HG03060 (cell line): ENCODE results near the gene XPO4.

ENCODE experiments used
- ATAC-seq: cut with Tn5 transposase; IDR thresholded peaks from one replicate; pipeline ENCODE4 v1.9.1; 2021; ENCODE audit warnings: low read depth, moderate number of reproducible peaks; ENCODE audit not compliant: unreplicated experiment

Gene XPO4

DNA sequence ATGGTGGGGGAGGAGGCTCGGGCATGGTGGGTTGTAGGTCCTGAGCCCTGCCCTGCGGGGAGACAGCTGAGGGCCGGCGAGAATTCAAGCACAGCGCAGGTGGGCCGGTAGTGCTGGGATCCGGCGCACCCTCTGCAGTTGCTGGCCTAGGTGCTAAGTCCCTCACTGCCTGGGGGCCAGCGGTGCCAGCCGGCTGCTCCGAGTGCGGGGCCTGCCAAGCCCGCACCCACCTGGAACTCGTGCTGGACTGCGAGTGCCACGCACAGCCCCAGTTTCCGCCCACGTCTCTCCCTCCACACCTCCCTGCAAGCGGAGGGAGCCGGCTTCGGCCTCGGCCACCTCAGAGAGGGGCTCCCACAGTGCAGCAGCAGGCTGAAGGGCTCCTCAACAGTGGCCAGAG is 162.5 kb downstream of the XPO4 start:
- no peak for ATAC-seq

DNA sequence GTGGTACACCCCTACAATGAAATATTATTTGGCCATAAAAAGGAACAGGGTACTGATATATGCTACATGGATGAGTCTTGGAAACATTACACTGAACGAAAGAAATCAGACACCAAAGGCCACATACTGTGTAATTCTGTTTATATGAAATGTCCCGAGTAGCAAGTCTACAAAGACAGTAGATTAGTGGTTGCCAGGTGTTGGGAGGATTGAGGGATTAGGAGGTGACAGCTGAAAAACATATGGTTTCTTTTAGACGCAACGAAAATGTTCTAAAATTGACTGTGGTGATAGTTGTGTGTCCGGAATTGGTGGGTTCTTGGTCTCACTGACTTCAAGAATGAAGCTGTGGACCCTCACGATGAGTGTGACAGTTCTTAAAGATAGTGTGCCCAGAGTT is 163.9 kb downstream of the XPO4 start:
- no peak for ATAC-seq

DNA sequence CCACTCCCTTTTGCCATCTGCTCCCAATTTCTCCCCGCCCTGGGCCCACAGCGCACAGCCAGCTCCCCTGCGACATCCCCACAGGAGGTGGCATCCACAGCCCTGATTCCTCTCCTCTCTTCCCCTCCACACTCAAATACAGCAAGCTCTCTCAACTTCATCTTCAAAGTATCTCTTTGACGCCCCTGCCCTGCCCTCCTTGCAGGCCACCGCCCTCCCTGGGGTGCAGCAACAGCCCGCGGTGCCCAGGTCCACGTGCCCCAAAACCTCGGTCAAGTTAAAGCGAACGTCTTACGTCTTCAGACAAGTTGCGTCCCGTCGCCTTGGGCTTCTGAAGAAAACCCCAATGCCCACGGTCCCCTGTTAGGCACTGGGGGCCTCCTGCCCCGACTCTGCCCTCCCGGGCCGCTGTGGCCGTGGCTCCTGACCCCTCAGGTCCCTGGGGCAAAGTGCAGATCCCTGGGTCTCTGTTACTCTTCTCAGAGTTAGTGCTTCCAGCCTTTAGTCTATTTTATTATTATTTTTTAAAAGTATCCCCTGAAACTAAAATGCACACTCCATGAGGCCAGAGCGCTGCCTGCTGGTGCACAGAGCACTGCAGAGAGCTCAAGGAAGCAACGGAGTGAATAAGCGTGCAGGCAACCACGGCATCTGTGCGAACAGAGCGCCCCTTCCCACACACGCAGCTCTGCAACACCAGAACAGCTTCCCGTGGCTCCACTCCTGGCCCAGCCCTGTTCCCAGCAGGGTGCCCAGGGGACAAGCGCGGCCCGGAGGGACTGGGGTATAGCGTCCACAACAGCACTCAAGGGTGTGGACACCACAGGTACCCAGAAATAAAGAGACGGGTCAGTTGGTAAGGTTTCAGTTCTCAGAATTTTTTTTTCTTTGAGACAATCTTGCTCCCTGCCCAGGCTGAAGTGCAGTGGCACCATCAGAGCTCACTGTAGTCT is 172.6 kb downstream of the XPO4 start:
- ATAC-seq = no peak

DNA sequence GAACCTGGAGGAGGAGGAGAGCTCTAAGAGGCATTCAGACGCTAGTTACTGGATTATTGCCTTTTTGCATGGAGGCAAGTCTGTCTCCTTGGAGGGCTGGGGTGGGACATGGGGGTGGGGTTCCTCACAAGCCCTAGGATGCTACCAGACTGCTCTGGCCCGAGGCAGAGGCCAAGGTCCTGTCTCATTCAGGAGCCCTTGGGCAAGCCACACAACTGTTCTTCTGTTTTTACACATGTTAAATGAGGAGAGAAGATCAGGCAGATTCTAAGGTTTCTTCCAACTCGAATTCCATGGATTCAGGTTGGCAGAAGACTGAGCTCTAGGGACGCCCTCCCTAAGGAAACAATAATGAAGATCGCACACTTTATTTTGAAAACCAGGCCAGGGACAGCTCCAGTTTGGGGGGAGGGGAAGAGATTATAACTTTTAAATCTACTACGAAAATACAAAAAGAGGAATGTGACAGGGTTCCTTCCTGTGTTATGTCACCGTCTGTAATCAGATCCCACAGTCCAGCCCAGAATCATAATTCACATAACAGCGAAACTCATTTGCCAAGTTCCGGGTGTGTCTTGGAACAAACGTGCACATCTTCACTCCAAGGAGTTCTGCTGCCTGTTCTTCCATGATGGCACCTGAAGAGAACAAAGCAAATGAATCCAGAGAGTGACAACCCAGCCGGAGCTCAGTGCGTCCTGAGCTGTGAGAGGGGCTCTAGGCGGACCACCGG is 173.8 kb downstream of the XPO4 start:
- no peak for ATAC-seq

DNA sequence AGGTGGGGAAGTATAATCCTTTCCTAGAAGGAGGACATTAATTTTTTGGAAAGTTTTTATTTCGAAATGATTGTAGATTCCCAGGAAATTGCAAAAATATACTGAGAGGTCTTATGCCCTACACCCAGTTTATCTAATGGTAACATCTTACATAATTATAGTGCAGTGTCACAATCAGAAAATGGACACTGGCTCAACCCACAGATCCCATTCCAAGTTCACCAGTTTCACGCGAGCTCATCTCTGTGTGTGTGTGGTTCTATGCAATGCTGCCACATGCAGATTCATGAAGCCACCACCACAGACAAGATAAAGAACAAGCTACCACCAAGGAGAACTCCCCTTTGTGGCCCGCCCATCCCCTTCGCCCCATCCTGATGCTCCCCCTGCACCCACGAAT is 174.7 kb downstream of the XPO4 start:
- ATAC-seq = no peak
